ENCODE measurements around the gene MRGPRX2. TPM values are rescaled to one million over a fixed set of nuclear protein-coding genes. Genes with fewer than 3 reads are reported as not detected.

Gene MRGPRX2
- polyA plus RNA-seq (ENCODE audit: insufficient read length in 4 of 4), result not detected

- DNase-seq (ENCODE audit: low read depth in 4 of 4, low spot score in 3 of 4), result no peak
Observed at GRCh38 chr11:19060629-19061028, at the start of gene MRGPRX2. TSS of gene MRGPRX2 (minus strand) at chr11:19060717. CDS start at chr11:19056402, 4,315 bp downstream.

GRCh38 chr11:19110295-19110694 lies 49.8 kb upstream of the MRGPRX2 start:
- DNase-seq (ENCODE audit: low read depth in 4 of 4, low spot score in 3 of 4), result no peak

DNA sequence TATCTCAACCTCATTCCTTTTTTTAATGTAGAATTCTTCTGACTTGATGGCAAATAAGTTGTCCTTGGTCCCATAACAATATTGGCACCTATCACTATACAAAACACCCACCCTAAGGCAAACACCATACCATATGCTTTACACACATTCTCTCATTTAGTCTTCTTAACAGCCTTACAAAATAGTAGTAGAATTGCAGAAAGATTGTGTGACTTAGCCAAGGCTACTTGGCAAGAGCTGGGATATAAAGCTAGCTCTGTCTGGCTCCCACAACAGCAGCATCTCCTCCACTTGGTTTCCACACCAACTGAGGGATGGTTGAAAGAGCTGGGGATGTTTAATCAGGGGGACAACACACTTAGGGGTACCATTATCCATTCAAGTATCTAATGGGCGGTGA lies 46.6 kb upstream of the MRGPRX2 start:
- DNase-seq (ENCODE audit: low read depth in 4 of 4, low spot score in 3 of 4), result no peak

DNA sequence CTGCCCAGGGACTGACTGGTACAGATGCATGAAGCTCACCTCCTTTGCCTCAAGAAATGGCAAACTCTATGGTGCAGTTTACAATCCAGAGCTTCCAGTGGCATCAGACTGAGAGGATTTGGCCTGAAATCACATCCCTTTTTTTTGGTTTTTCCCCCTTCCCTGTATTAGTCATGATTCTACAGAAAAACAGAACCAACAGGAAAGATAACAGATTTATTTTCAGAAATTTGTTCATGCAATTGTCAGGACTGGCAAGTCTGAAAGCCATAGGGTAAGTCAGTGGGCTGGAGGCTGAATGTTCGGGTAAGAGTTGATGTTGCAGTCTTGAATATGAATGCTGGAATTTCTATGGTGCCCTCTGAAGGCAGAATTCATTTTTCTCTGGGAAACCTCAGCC lies 44.5 kb upstream of the MRGPRX2 start:
- no peak for DNase-seq (ENCODE audit: low read depth in 4 of 4, low spot score in 3 of 4)

GRCh38 chr11:19102521-19102900 lies 42.0 kb upstream of the MRGPRX2 start:
- DNase-seq (ENCODE audit: low read depth in 4 of 4, low spot score in 3 of 4), result no peak

DNA sequence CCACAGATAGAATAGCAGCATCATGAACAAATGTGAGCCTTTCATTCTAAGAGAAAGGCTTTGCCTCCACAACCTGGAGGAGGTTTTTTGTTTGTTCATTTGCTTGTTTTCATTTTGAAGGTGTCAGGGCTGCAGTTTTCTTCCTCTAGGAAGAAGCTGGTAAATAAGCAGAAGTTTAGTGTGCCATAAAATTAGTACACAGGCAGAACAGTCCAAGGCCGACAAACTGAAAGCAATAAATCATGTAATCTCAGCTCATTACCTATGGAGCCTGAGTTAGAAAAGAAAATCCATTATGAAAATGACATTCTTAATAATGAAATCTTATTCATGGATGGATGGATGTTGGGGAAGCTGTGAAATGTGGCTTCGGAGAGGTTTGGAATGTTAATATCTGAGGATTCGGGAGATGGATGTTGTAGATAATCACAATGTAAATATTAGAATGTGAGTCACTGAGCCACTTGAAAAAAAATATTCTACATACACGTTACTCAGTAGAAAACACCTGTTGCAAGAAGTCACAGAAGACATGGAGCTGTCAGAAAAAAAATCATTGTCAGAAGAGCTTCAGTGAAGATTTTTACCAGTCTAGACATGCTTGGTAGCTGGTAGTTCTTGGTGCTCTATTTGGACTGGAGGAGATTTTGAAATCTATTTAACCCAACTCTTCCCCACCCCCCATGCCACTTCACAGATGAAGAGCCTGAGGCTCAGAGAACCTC lies 41.4 kb upstream of the MRGPRX2 start:
- no peak for DNase-seq (ENCODE audit: low read depth in 4 of 4, low spot score in 3 of 4)

DNA sequence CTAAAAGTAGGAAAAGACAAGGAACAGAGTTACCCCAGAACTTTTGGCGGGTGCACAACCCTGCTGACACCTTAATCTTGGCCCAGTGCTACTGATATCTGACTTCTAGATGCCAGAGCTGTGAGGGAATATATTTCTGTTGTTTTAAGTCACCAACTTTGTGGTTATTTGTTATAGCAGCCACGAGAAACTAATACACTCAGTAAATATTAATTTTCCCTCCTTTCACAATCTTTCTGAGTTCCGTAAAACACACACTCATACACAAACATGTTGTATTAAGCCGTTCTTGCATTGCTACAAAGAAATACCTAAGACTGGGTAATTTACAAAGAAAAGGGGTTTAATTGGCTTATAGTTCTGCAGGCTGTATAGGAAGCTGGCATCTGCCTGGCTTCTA lies 40.4 kb upstream of the MRGPRX2 start:
- DNase-seq (ENCODE audit: low read depth in 4 of 4, low spot score in 3 of 4), result no peak

- DNase-seq (ENCODE audit: low read depth in 4 of 4, low spot score in 3 of 4), result no peak
Observed at GRCh38 chr11:19099093-19099492, 38.6 kb upstream of the MRGPRX2 start.

DNA sequence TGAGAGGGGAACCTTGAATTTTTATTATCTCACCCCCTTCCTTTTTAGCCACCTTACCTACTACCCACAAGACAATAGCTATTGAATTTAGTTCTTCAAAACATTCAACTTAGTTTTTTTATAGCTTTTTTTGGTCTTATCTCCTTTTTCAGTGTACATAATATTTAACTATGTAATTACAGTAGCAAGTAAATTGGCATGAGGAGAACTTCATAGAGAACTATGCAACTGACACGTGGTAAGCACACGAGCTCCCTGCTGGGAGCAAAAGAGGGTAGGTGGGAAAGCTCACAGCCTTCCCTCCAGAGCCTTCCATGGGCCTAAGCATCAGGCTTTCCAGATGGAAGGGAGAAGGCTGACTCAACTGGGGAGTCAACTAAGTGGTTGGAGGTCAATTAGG lies 34.3 kb upstream of the MRGPRX2 start:
- no peak for DNase-seq (ENCODE audit: low read depth in 4 of 4, low spot score in 3 of 4)

DNA sequence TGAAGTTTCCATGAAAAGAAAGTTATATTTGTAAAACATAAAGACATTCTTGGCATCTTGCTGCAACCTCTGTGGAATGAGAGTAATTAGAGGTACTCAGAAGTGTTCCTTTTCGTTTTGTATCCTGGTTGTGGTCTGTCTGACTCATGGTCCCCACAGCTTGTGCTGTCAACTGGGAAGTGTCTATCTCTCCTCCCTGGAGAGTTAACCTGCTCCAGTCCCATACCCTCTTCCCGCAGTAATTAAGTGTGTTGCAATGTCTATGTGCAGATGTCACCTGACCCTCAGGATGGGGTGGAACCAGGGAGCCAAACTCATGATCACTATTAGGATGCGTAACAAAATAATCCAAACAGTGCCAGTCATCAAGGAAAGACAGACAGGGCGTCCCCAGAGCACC lies 33.5 kb upstream of the MRGPRX2 start:
- DNase-seq (ENCODE audit: low read depth in 4 of 4, low spot score in 3 of 4), result no peak

GRCh38 chr11:19092850-19093249 lies 32.3 kb upstream of the MRGPRX2 start:
- no peak for DNase-seq (ENCODE audit: low read depth in 4 of 4, low spot score in 3 of 4)

DNA sequence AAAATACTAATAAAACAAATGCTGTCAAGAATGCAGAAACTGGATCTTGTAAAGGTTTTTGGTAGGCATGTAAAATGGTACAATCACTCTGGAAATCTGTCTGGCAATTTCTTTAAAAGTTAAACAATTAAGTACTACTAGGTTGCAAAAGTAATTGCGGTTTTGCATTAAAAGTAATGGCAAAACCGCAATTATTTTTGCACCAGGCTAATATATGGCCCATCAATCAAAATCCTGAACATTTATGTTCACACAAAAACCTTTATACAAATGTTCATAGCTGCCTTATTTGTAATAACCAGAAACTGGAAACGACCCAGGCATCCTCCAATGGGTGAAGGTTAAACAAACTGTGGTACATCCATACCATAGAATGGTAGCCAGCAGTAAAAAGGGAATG lies 31.8 kb upstream of the MRGPRX2 start:
- no peak for DNase-seq (ENCODE audit: low read depth in 4 of 4, low spot score in 3 of 4)

DNA sequence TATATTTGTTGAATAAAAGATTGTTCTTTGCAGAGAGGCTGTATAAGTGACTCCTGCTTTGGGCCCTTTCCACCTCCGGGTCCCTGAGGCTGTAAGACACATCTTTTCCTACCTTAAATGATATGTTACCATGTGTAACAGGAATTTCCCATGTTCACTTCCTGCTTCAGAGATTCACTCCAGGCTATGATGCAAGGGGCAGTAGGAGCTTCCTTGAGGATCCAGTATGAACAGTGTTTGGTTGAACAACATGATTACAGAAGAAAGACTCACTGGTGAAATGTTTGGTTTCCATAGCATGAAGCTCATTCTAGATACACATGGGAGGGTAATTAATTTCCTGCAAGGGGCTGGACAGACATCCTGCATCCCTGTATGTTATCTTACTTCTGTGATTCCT lies 30.8 kb upstream of the MRGPRX2 start:
- no peak for DNase-seq (ENCODE audit: low read depth in 4 of 4, low spot score in 3 of 4)

- DNase-seq (ENCODE audit: low read depth in 4 of 4, low spot score in 3 of 4), result no peak
Observed at GRCh38 chr11:19089421-19089820, 28.9 kb upstream of the MRGPRX2 start.

GRCh38 chr11:19088791-19089190 lies 28.3 kb upstream of the MRGPRX2 start:
- DNase-seq (ENCODE audit: low read depth in 4 of 4, low spot score in 3 of 4), result no peak

- DNase-seq (ENCODE audit: low read depth in 4 of 4, low spot score in 3 of 4), result no peak
Observed at GRCh38 chr11:19087658-19088057, 27.1 kb upstream of the MRGPRX2 start.

- DNase-seq (ENCODE audit: low read depth in 4 of 4, low spot score in 3 of 4), result no peak
Observed at GRCh38 chr11:19084661-19085315, 24.3 kb upstream of the MRGPRX2 start.

DNA sequence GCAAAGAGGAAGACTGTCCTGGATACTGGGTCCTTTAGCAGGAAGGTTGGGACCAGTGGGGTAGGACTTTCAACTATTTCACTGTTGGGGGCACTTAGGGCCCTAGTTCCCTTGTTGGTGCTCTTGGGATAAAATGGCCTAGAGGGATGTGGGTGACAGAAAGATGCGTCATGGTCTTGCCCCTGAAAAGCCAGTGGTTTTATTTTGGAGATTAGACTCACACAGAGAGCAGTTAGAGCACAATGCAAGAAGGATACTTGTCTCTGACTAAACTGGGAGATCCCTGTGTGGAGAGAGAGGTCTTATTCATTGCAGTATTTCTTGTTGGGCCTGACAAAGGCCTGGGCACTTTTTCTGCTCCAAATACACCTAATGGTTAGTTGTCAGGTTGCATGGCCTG lies 22.6 kb upstream of the MRGPRX2 start:
- DNase-seq (ENCODE audit: low read depth in 4 of 4, low spot score in 3 of 4), result no peak

DNA sequence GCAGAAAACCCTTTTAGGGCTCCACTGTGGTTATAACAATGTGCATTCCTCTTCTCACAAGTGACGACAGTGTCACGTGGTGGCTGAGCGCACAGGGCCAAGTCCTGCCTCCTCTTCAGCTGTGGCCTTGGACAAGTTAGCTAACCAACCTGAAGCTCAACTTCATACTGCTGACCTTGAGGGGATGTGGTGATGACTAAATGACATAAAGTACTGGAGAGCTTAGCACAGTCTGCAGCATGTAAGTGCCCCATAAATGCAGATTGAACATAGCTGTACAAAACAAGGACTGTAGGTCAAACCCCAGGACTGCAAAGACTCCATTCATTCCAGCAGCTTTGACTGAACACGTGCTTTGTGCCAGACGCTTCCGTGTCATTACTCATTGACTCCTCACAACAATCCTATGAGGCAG lies 20.1 kb upstream of the MRGPRX2 start:
- DNase-seq (ENCODE audit: low read depth in 4 of 4, low spot score in 3 of 4), result no peak

DNA sequence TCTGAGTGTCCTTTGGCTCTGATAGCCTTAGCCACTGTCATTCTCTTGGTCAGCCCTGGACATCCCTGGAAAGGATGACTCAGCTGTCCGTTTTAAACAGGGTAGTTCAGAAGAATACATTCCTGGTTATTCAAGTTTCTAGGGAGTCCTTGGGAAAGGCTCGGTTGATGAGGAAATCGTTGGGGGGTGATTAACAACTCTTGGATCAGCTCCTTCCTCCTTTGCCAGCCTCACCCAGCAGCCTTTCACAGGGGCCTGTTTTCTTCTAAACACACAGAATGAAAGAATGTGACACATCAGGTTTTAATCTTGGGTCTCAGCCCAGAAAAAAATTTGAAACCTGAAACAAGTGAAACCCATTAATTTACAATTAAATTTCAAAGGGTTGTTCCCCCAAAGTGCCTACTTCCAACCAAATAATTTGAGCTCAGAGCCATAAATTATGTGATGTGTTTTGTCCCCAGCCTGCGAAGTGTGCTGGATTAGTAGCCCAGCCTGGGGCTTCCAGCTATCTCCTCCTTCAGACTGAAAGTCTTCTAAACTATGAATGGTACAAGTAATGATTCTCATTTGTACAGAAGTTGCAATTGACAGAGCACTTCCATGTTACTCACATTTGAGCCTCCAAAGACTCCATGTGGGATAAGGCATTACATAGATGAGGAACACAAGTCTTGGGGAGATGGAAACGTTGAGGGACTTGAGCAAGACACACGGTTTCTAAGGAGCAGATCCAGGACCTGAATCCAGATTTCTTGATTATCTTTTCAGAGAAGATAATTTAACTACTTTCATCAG lies 19.3 kb upstream of the MRGPRX2 start:
- DNase-seq (ENCODE audit: low read depth in 4 of 4, low spot score in 3 of 4), result no peak

GRCh38 chr11:19077965-19078364 lies 17.4 kb upstream of the MRGPRX2 start:
- DNase-seq (ENCODE audit: low read depth in 4 of 4, low spot score in 3 of 4), result no peak
